GM12892 (cell line): Measurements from ENCODE around the gene BRINP1.

Experiments
- POLR2A ChIP-seq: IDR thresholded peaks from 2 replicates; pipeline ENCODE4 v1.6.1; 2011; ENCODE audit warnings: low read depth, low read length, control low read depth
- POLR2AphosphoS5 ChIP-seq: IDR thresholded peaks from 2 replicates; pipeline ENCODE4 v1.6.1; 2011; ENCODE audit warnings: low read depth, low read length, control low read depth

GRCh38 chr9:119148855-119149254, 220.4 kb downstream of the BRINP1 start:
- TF ChIP-seq POLR2A (no peak), POLR2AphosphoS5 (no peak)
